Nephron (organoid): ENCODE results near the gene NFKB1.

Experiments
- H3K27ac Mint-ChIP-seq, 3 experiments: 2 replicates each; pipeline ENCODE4 v1.8.0; 2020; ENCODE audit warnings: mixed read lengths in 3 of 3, mild to moderate bottlenecking in 2 of 3, moderate library complexity in 1 of 3
- H3K27me3 Mint-ChIP-seq: 2 replicates; pipeline ENCODE4 v1.8.0; 2021; ENCODE audit warnings: low read depth, mild to moderate bottlenecking, moderate library complexity, mixed read lengths
- H3K36me3 Mint-ChIP-seq: 2 replicates; pipeline ENCODE4 v1.8.0; 2020; ENCODE audit warnings: low read depth, mixed read lengths
- H3K4me1 Mint-ChIP-seq: 2 replicates; pipeline ENCODE4 v1.8.0; 2020; ENCODE audit warnings: mixed read lengths
- H3K4me3 Mint-ChIP-seq, 3 experiments: 2 replicates each; pipeline ENCODE4 v1.8.0; 2020; ENCODE audit warnings: mild to moderate bottlenecking in 3 of 3, mixed read lengths in 3 of 3, moderate library complexity in 2 of 3
- H3K9me3 Mint-ChIP-seq: 2 replicates; pipeline ENCODE4 v1.8.0; 2020; ENCODE audit warnings: mixed read lengths
- TF ChIP-seq, protein P1 (sequence below), 3 experiments: fragments of 200-600 bp; sonication (generic); IDR thresholded peaks; one replicate each; pipeline ENCODE4 v1.5.0; 2021; ENCODE audit warnings: antibody characterized with exemption in 3 of 3; ENCODE audit not compliant: unreplicated experiment in 3 of 3

NFKB1 gene

DNA sequence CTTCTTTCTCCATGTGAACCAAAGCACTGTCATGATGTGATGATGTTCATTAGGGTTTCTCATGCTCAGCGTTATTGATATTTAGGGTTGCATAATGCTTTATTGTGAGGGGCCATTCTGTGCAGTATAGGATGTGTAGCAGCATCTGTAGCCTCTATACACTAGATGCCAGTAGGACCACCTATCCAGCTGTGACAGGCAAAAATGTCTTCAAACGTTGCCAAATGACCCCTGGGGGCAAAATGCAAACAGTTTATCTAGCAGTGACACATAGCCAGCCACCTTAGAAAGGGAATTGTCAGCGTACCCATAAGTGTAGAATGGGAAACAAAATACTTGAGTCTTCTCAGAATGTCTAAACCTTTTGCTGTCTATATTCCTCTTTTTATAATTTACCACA, 18.8 kb downstream of the NFKB1 start:
- Mint-ChIP-seq H3K4me3 (no peak overlapping the region), H3K36me3 (peaks cover 21% of the 10 kb centered on the region), H3K27ac (no peak overlapping the region), H3K4me1 (no peaks in the 10 kb centered on the region), H3K27me3 (no peaks in the 10 kb centered on the region), H3K9me3 (peaks cover 19% of the 10 kb centered on the region)
- TF ChIP-seq, protein P1, sequence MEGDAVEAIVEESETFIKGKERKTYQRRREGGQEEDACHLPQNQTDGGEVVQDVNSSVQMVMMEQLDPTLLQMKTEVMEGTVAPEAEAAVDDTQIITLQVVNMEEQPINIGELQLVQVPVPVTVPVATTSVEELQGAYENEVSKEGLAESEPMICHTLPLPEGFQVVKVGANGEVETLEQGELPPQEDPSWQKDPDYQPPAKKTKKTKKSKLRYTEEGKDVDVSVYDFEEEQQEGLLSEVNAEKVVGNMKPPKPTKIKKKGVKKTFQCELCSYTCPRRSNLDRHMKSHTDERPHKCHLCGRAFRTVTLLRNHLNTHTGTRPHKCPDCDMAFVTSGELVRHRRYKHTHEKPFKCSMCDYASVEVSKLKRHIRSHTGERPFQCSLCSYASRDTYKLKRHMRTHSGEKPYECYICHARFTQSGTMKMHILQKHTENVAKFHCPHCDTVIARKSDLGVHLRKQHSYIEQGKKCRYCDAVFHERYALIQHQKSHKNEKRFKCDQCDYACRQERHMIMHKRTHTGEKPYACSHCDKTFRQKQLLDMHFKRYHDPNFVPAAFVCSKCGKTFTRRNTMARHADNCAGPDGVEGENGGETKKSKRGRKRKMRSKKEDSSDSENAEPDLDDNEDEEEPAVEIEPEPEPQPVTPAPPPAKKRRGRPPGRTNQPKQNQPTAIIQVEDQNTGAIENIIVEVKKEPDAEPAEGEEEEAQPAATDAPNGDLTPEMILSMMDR (IDR thresholded peaks at IDR 0.05; ENCODE audit: unreplicated experiment in 3 of 3) = no peak

DNA sequence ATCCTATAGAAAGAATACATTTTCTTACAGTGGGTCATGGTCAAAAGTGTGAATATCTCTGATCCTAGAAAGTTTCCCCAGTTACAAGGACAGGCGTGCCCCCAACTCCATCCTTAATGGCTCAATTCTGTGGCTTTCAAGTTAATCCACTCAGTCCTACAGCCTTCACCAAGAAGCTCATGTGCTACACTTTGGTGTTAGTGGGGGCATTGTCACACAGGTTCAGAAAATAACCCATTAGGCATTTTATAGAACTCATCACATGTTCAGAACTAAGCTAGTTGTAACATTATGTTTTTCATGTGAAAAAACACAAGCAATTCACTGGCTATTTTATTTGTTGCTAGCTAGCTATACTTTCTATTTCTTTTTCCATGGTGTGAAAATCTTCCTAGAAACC, 20.4 kb downstream of the NFKB1 start:
- no peaks in the 10 kb centered on the region for H3K4me1 Mint-ChIP-seq
- H3K36me3 Mint-ChIP-seq = peaks cover 7% of the 10 kb centered on the region
- no peaks in the 10 kb centered on the region for H3K27me3 Mint-ChIP-seq
- no peak overlapping the region for H3K27ac Mint-ChIP-seq
- peaks cover 6% of the 10 kb centered on the region for H3K9me3 Mint-ChIP-seq
- H3K4me3 Mint-ChIP-seq = no peak overlapping the region
- TF ChIP-seq, protein P1 (IDR thresholded peaks at IDR 0.05; ENCODE audit: unreplicated experiment in 3 of 3) = no peak

DNA sequence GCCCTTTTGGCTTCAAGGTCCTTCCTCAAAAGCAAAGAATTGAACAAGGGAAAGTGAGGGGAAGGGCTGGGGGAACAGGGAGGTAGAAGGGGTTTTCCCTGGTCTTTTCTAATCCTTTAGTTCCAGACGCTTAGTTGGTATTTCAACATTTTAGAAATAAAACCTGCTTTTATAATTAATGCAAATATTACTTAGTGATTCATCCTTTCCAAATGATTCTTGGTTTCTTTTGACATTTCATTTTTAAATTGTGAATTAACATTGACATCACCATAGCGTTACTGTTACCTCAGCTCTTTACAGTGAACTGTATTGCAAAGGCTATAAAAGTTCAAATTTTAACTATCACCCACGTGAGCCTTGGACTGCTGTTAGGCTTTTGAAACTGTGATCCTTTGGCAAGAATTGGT, 20.9 kb downstream of the NFKB1 start:
- Mint-ChIP-seq H3K27ac (no peak overlapping the region), H3K36me3 (peaks cover 2% of the 10 kb centered on the region), H3K4me1 (no peaks in the 10 kb centered on the region), H3K27me3 (no peaks in the 10 kb centered on the region), H3K4me3 (no peak overlapping the region), H3K9me3 (peaks cover 1% of the 10 kb centered on the region)
- TF ChIP-seq, protein P1 (IDR thresholded peaks at IDR 0.05; ENCODE audit: unreplicated experiment in 3 of 3) = no peak

GRCh38 chr4:102524691-102525090, 23.5 kb downstream of the NFKB1 start:
- H3K9me3 Mint-ChIP-seq = no peaks in the 10 kb centered on the region

GRCh38 chr4:102525097-102525496, 23.9 kb downstream of the NFKB1 start:
- Mint-ChIP-seq H3K4me1 (peaks cover 5% of the 10 kb centered on the region), H3K9me3 (no peaks in the 10 kb centered on the region), H3K27ac (no peak overlapping the region), H3K27me3 (no peaks in the 10 kb centered on the region), H3K36me3 (peaks cover 3% of the 10 kb centered on the region), H3K4me3 (no peak overlapping the region)
- TF ChIP-seq, protein P1 (IDR thresholded peaks at IDR 0.05; ENCODE audit: unreplicated experiment in 3 of 3) = no peak

More at GRCh38 chr4:102524691-102525090, 23.5 kb downstream of the NFKB1 start:
- H3K4me3 Mint-ChIP-seq = no peak overlapping the region
- no peaks in the 10 kb centered on the region for H3K27me3 Mint-ChIP-seq
- H3K4me1 Mint-ChIP-seq = peaks cover 5% of the 10 kb centered on the region
- TF ChIP-seq, protein P1 (IDR thresholded peaks at IDR 0.05; ENCODE audit: unreplicated experiment in 3 of 3) = no peak
- H3K36me3 Mint-ChIP-seq = no peaks in the 10 kb centered on the region
- no peak overlapping the region for H3K27ac Mint-ChIP-seq

DNA sequence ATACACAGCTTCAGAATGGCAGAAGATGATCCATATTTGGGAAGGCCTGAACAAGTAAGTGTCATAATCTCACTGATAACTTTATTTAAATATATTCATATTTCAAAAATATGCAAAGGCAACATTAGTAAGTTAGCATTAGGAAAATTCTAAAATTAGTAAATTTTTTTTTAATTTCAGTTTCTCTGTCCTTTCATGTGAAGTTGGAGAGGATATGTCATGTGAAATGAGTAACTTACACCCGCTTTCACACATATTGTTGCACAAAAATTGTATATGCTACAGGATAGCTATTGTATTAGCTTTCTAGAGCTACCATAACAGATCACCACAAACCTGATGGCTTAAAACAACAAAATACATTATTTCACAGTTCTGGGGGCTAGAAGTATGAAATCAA, 24.3 kb downstream of the NFKB1 start:
- no peak overlapping the region for H3K27ac Mint-ChIP-seq
- H3K4me1 Mint-ChIP-seq = peaks cover 5% of the 10 kb centered on the region
- no peak overlapping the region for H3K4me3 Mint-ChIP-seq
- TF ChIP-seq, protein P1 (IDR thresholded peaks at IDR 0.05; ENCODE audit: unreplicated experiment in 3 of 3) = no peak
- H3K27me3 Mint-ChIP-seq = no peaks in the 10 kb centered on the region
- peaks cover 7% of the 10 kb centered on the region for H3K36me3 Mint-ChIP-seq
- H3K9me3 Mint-ChIP-seq = no peaks in the 10 kb centered on the region
